ENCODE measurements around the gene RGS10.

DNA sequence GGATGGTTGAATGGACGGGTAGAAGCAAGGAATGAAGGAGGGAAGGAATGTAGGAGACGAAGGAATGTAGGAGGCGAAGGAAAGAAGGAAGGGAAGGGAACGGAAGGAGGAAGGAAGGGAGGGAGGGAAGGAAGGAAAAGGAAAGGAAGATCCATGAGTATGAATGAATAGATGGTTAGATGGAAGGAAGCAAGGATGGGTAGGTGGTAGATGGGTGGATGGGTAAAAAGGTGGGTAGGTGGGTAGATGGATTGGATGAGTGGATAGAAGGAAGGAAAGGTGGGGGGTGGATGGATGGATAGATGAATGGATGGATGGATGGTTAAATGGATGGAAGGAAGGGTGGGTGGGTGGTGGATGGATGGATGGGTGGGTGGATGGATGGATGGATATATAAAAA is 77.4 kb downstream of the RGS10 start:
- TF ChIP-seq, protein P1, sequence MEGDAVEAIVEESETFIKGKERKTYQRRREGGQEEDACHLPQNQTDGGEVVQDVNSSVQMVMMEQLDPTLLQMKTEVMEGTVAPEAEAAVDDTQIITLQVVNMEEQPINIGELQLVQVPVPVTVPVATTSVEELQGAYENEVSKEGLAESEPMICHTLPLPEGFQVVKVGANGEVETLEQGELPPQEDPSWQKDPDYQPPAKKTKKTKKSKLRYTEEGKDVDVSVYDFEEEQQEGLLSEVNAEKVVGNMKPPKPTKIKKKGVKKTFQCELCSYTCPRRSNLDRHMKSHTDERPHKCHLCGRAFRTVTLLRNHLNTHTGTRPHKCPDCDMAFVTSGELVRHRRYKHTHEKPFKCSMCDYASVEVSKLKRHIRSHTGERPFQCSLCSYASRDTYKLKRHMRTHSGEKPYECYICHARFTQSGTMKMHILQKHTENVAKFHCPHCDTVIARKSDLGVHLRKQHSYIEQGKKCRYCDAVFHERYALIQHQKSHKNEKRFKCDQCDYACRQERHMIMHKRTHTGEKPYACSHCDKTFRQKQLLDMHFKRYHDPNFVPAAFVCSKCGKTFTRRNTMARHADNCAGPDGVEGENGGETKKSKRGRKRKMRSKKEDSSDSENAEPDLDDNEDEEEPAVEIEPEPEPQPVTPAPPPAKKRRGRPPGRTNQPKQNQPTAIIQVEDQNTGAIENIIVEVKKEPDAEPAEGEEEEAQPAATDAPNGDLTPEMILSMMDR (conservative IDR thresholded peaks at IDR 0.05; ENCODE audit: low read depth, low read length): no peak
- no peak for TF ChIP-seq EZH2 (IDR thresholded peaks at IDR 0.05; ENCODE audit: borderline replicate concordance, low read depth, low read length, poor library complexity, severe bottlenecking)
